CD4-positive, alpha-beta T cell treated with Interleukin-1 beta for 1 hour (primary cell): ENCODE data around the gene ANKLE1.
A peak's percentile ranks its signal among the peaks of the same experiment; 100 is the strongest.

Experiments used
- DNase-seq, 2 donors: peaks; one replicate each; pipeline ENCODE4 v3.0.0-alpha.2; 2020 to 2022

Gene ANKLE1

DNA sequence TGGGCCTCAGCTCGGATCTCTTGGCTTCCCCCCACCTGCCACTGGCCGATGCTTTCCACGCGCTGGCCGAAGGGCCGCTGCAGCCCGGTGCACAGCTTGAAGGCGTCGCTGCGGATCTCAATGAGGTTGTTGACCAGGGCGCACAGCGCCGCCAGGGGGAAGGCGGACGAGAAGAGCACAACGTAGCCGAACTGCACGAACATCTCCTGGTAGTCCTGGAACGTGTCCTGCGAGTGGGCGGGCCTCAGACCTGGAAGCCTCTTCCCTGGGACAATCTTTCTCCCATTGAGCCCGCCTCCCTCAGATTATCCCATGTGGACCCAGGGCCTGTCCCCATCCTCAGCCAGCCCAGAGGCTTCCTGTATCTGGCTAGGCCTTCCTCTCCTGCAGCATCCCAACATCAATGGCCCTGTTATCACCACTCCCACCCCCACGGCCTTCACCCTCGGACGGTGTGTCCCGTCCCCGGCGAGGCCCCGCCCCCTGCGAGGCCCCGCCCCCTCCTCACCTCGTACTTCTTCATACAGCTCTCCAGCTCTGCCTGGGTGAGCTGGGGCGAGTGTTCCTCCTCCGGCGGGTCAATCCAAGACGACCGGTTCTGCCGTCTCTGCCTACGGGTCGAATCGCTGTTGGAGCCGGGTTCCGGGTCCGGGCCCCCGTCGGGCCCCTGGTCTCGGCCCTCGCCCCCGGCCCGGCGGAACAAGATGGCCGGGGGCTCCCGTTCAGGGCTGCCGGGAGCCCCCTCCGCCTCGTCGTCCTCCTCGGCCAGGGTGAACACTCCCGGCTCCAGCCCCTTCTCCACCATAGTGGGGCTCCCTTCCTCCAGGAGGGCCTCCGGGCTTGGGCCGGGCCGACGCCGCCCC, 46.2 kb downstream of the ANKLE1 start:
- DNase-seq = peak; percentile 65

GRCh38 chr19:17328517-17329365, 47.0 kb downstream of the ANKLE1 start:
- DNase-seq = peak; percentile 24 to 42

DNA sequence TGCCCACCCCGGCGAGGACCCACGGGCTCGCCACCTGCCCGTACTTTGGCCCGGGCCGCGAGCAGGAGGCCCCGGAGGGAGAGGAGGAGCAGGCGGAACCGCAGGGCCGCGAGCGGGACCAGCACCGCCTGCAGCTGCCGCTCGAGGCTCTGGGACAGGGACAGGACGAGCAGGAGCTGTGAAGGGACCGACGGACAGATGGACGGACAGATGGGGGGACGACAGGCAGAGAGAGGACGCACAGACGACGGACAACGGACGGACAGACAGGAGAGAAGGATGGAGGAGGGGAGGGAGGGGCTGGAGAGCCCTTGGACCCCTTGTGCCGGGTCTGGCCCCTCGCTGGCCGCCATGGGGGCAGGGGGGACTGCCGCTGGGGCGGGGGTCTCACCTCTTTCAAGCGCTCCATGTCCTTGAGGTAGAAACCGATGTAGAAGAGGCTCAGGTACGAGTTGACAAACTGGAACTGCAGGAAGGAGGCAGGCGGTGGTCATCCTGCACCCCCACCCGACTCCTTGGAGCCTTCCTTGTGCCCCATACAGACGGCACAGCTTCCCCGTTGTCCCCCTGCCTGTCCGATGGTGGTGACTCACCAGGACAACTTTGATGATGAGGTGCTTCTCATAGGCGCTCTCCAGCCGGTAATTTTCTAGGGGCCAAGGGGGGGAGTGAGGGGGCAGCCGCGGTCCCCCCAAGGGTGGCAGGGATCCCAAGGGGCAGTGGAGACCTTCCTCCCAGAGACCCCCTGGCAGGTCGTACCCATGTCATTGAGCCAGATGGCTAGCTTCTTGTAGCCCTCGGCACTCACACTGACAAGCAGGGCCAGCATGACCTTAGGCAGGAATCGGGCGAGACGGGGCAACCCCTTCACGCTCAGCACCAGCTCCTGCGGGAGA, 47.9 kb downstream of the ANKLE1 start:
- no peak for DNase-seq

DNA sequence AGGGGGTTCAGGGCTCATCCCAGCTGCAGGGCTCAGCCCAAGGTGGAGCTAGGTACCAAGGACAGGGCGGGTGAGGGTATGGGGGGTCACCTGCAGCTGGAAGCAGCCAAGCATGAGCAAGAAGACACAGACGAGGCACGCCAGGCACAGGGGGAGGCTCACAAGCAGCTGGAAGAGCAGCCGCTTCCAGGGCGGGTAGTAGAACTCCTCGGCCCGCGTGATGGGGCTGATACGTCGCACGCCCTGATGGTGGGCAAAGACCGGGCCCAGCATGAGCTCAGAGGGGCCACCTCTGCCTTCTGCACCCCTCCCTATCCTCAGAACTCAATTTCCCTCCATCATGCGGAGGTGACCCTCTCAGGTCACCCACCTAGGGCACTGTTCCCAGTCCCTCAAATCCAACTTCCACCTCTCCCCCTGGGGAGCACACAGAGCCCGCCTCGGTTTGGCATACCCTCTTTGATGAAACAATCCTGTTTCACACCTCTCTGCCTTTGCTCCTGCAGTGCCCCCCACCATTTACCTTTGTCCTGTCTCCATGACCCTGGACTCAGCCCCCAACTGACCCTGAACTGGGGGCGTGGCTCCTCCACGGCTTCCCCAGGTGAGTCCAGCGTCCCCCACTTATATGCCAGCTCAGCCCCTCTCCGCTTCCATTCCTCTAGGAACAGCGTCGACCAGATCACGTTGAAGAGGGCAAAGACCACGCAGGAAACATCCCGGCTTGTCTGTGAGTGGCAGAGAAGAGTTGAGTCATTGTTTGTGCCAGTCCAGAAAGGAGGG, 48.8 kb downstream of the ANKLE1 start:
- DNase-seq = no peak

GRCh38 chr19:17331045-17331558, 49.4 kb downstream of the ANKLE1 start:
- no peak for DNase-seq

DNA sequence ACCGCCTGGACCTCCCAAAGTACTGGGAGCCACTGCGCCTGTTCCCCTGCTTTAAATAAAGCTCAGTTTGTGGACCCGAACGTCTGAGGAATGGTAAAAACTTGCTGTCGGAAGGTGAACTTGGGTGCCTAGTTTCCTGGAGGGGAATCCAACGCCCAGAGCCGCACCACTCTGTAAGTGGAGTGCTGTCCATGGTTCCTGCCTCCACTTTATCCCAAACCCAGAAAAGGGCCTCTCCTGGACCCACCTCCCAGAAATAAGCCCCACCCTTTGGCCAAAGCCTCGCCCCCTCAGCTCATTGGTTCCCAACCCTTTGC, 50.6 kb downstream of the ANKLE1 start:
- DNase-seq = no peak

DNA sequence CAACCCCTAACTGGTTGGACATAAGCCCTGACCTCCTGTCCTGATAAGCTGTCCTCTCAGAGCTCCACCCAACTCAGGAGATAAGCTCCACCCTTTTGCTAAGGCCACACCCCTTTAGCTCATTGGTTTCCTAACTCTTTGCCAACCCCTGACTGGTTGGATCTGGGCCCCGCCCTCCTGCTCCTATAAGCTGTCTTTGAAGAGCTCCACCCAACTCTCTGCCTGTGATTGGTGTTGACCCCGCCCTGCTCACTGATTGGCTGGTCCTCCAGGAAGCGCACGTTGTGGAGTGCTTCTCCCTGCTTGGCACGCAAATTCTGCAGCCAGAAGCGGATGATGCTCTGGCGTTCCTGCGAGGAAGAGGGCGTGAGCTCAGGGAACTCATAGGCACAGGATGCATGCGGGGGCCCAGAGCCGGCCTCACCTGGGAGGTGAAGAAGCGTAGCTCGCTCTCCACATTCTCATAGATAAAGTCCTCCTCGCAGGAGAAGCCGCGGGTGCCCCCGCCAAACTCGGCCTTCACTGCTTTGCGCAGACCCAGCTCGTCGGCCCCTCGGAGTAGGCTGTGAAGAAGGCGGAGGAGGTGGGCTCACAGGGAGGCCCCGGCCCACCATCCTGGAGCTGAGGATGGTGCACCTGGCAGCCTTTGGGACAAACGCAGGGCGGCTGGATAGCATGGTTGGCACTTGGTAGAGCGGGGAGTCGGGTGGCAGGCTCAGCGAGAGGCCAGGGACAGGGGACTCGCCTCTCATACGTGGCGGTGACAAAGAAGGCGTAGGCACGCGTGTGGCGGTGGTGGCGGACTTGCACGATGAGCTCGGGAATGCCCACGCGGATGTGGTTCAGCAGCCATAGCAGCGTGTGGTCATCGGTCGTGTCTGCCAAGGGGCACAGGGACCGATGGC, 51.2 kb downstream of the ANKLE1 start:
- peak; percentile 46 to 59 for DNase-seq

- peak; percentile 71 to 72 for DNase-seq
These were observed 52.1 kb downstream of the ANKLE1 start for GRCh38 chr19:17333611-17334413.

DNA sequence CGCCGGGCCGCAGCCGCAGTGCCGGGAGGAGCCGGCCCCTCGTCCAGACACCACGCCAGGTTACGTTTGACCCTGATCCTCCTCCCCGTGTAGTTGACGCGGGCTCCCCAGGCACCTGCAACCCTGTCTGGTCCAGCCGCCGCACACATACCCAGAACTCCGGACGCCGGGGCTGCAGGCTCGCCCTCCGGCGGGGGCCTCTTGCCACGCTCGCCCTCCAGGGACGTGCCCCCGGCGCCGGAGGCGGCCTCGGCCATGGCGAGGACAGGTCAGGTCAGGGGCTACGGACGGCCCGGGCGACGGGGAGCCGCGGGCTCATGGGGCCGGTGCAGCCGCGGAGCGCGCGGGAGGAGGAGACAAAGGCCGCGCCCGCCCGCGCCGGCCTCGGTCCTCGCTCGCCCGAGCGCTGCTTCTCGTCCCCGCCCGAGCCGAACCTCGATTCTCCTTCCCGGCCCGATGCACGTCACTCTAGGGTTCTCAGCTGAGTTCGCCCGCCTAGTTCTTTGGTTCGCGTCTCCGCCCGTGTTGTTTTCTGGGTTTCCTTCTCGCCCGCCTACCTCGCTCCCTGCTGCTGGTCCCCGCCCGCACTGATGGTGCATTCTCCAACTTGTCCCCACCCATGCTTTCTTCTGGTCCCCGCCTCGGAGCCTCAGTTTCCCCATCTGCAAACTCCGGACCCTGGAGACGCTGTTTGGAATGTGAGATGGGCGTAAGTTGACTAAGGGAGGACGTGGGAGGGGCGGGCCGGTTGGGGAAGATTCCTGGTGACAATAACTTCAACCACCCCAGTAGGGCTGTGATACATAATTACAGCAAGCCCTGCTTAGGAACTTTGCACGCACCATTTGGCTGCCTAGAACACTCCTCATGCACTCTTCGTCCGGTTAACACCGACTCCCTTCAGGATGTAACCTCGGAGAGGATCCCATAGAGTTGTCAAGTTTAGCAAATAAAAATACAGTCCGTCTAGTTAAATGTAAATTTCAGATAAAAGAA, 53.0 kb downstream of the ANKLE1 start, which contains the start of gene ANO8:
Gene ANO8, minus strand, starts transcription at position 442 of the 996 bp plus-strand sequence. Its CDS starts 185 bp downstream, at position 257.
- DNase-seq = peak; percentile 95 to 98

DNA sequence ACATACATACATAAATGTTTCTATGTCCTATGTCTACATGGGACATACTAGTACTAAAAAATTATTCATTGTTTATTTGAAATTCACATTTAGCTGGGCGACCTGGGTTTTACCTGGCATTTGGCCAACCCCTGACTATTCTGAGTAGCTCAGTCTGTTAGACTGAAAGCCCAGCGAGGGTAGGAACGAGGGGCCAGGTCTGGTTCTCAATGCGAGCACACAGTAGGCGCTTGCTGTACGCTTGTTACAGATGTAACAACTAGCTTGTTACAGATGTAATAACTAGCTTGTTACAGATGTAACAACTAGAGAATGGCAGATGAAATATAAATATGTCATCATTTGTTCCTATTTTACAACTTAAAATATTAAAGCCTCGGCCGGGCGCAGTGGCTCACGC, 53.9 kb downstream of the ANKLE1 start:
- DNase-seq = no peak
